Upper lobe of right lung (tissue), 1 donor: ENCODE measurements around the gene VEZF1. TPM values are rescaled to one million over a fixed set of nuclear protein-coding genes. Genes with fewer than 3 reads are reported as not detected.

ENCODE experiments used
- ATAC-seq: fragments of 200-7000 bp; cut with Tn5 transposase; one replicate; pipeline ENCODE4 v1.9.1; 2020; ENCODE audit warnings: mild to moderate bottlenecking, moderate library complexity
- DNase-seq: peaks from one replicate; pipeline ENCODE4 v3.0.0-alpha.2; 2020
- H3K27ac ChIP-seq: fragments of 200-600 bp; one replicate; pipeline ENCODE4 v1.8.0; 2022
- H3K27me3 ChIP-seq: fragments of 200-600 bp; one replicate; pipeline ENCODE4 v1.8.0; 2022; ENCODE audit warnings: mild to moderate bottlenecking
- H3K36me3 ChIP-seq: fragments of 200-600 bp; one replicate; pipeline ENCODE4 v1.8.0; 2022
- H3K4me1 ChIP-seq: fragments of 200-600 bp; one replicate; pipeline ENCODE4 v1.8.0; 2022
- H3K4me3 ChIP-seq: fragments of 200-600 bp; one replicate; pipeline ENCODE4 v1.8.0; 2022; ENCODE audit warnings: mild to moderate bottlenecking
- H3K9me3 ChIP-seq: fragments of 200-600 bp; one replicate; pipeline ENCODE4 v1.8.0; 2022
- intact Hi-C: fragments of 100-400 bp; cut with DNase I; formaldehyde crosslinking; loops from one replicate; pipeline ENCODE4 v1.11.0; 2022
- total RNA-seq: library from RNA; stranded (reverse); fragmentation: NEBNext Ultra II Directional; extraction: Animal tissue kit (Norgen Biotek cat#: 25700); gene quantifications from one replicate; pipeline ENCODE4 v1.2.1, GENCODE V29; 2021
- TF ChIP-seq, protein P1 (sequence below): fragments of 200-600 bp; IDR thresholded peaks from one replicate; pipeline ENCODE4 v1.8.0; 2022; ENCODE audit warnings: antibody characterized with exemption
- donor health status: DM: no; HTN: yes; CAD: no; lungs with severe emphysema.

Gene VEZF1
- total RNA-seq, 1 donor from 2014 or later = 77.1 TPM

- no peaks in the 10 kb centered on the region for H3K27me3 ChIP-seq
- no peaks in the 10 kb centered on the region for H3K4me1 ChIP-seq
- TF ChIP-seq, protein P1, sequence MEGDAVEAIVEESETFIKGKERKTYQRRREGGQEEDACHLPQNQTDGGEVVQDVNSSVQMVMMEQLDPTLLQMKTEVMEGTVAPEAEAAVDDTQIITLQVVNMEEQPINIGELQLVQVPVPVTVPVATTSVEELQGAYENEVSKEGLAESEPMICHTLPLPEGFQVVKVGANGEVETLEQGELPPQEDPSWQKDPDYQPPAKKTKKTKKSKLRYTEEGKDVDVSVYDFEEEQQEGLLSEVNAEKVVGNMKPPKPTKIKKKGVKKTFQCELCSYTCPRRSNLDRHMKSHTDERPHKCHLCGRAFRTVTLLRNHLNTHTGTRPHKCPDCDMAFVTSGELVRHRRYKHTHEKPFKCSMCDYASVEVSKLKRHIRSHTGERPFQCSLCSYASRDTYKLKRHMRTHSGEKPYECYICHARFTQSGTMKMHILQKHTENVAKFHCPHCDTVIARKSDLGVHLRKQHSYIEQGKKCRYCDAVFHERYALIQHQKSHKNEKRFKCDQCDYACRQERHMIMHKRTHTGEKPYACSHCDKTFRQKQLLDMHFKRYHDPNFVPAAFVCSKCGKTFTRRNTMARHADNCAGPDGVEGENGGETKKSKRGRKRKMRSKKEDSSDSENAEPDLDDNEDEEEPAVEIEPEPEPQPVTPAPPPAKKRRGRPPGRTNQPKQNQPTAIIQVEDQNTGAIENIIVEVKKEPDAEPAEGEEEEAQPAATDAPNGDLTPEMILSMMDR = no peak
- no peak overlapping the region for H3K4me3 ChIP-seq
- H3K27ac ChIP-seq = no peak overlapping the region
- intact Hi-C loops = no loop called here
- DNase-seq (no peak), ATAC-seq (no peak)
- no peaks in the 10 kb centered on the region for H3K9me3 ChIP-seq
- H3K36me3 ChIP-seq = no peaks in the 10 kb centered on the region
These were observed 31.0 kb upstream of the VEZF1 start for GRCh38 chr17:58019039-58019438.

DNA sequence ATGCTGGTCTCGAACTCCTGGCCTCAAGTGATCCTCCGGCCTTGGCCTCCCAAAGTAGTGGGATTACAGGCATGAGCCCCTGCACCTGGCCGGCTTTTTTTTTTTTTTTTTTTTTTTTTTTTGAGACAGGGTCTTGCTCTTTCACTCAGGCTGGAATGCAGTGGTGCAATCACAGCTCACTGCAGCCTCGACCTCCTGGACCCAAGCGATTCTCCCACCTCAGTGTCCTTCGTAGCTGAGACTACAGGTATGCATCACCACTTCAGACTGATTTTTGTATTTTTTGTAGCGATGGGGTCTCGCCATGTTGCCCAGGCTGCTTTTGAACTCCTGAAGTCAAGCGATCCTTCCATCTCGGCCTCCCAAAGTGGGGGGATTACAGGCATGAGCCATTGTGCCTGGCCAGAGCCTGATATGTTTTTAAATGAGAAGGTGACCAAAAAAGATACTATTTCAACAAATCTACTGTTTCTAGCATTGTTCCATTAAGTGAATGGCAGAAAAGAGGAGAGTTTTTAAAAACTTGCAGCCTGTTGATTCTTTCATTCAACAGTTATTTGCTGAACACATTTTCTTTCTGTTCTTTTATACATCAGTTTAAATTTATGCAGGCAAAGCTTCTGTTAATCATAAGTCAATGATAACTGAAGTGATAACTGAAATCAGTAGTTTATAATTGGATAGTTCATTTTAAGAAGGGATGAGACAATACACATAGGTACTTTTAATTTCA lies 22.2 kb upstream of the VEZF1 start:
- H3K27ac ChIP-seq = no peak overlapping the region
- no peak overlapping the region for H3K4me3 ChIP-seq
- no peaks in the 10 kb centered on the region for H3K27me3 ChIP-seq
- TF ChIP-seq, protein P1 = no peak
- no peak for DNase-seq
- H3K36me3 ChIP-seq = peaks cover 6% of the 10 kb centered on the region
- H3K9me3 ChIP-seq = no peaks in the 10 kb centered on the region
- H3K4me1 ChIP-seq = peaks cover 15% of the 10 kb centered on the region
- intact Hi-C loops = no loop called here
- ATAC-seq = no peak

- Histone ChIP-seq H3K27ac (peak overlapping the region; percentile 98), H3K4me1 (peaks cover 37% of the 10 kb centered on the region), H3K27me3 (no peaks in the 10 kb centered on the region), H3K4me3 (peak overlapping the region; percentile 98), H3K9me3 (no peaks in the 10 kb centered on the region), H3K36me3 (peaks cover 28% of the 10 kb centered on the region)
- DNase-seq (no peak), ATAC-seq (peak; percentile 2)
- TF ChIP-seq, protein P1 = no peak
- intact Hi-C loops = no loop called here
These were observed 20.0 kb upstream of the VEZF1 start for GRCh38 chr17:58007781-58008706.

DNA sequence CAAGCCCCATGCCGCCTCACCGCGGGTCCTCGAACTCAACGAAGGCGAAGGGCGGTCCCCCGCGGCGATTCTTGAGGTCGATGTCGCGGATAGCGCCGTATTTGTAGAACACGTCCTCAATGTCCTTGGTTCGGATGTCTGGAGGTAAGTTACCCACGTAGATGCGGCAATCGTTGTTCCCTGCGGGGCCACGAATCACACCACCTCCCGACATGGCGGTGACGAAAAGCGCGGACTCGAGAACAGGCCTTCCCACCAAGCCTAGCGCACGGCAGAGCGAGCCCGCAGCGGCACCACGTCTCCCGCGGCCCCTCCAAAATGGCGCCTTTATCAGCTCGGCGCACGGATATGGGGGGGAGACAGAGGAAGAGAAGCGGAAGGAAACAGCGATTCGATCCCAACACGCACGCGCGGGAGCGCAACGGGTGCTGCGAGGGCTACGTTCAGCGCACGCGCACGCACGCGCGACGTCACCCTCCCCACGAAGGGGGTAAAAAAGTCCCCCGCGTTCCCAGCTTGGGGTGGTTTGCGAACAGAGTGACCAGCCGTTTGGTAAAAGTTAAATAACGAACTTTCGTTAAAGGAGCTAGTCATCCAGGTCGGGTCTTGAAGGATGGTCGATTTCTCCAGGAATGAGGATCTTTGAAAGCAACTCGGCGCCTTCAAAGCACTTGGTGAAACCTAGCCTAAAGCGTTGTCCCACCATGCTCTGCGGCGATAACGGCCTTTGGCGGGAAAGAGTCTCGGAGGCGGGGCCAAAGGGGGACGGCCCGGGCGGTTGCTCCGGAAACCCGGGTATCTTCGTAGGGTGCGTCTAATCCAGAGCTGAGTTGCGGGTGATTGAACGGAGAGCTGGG lies 19.1 kb upstream of the VEZF1 start, which contains the start of gene SRSF1:
TSS of gene SRSF1 (minus strand) at position 323 of the 857 bp plus-strand sequence. CDS start at position 214, 109 bp downstream.
- H3K4me3 ChIP-seq = peak within 1 kb of the TSS; percentile 98
- TF ChIP-seq, protein P1 = no peak
- H3K4me1 ChIP-seq = peaks cover 45% of the 10 kb centered on the region
- H3K27ac ChIP-seq = peak within 1 kb of the TSS; percentile 98
- H3K36me3 ChIP-seq = peaks cover 37% of the 10 kb centered on the region
- peak; percentile 97 for ATAC-seq
- intact Hi-C loops = no loop called here
- peak; percentile 99 for DNase-seq
- no peaks in the 10 kb centered on the region for H3K27me3 ChIP-seq
- no peaks in the 10 kb centered on the region for H3K9me3 ChIP-seq

GRCh38 chr17:58006560-58006923 lies 18.5 kb upstream of the VEZF1 start:
- H3K27ac ChIP-seq = peak overlapping the region; percentile 98
- H3K36me3 ChIP-seq = peaks cover 43% of the 10 kb centered on the region
- no peaks in the 10 kb centered on the region for H3K9me3 ChIP-seq
- ATAC-seq = peak; percentile 77
- H3K4me3 ChIP-seq = peak overlapping the region; percentile 98
- intact Hi-C loops = no loop called here
- no peaks in the 10 kb centered on the region for H3K27me3 ChIP-seq
- peak; percentile 89 for DNase-seq
- peaks cover 51% of the 10 kb centered on the region for H3K4me1 ChIP-seq
- TF ChIP-seq, protein P1 = no peak
